Central memory CD8-positive, alpha-beta T cell (primary cell): ENCODE data around the gene MACROD2.

Experiments
- ATAC-seq: fragments of 150-1000 bp; cut with Tn5 transposase; replicated peaks from 2 replicates; pipeline ENCODE4 v1.10.0; 2022; ENCODE audit warnings: mild to moderate bottlenecking, moderate FRiP score, moderate number of reproducible peaks; ENCODE audit not compliant: poor library complexity, severe bottlenecking; ENCODE audit errors: extremely low read depth
- DNase-seq, 2 donors: peaks; one replicate each; pipeline ENCODE4 v3.0.0; 2021; ENCODE audit warnings: low spot score in 2 of 2
- H3K27ac Mint-ChIP-seq: one replicate; pipeline ENCODE4 v1.8.0; 2022; ENCODE audit warnings: low read depth, mild to moderate bottlenecking, moderate library complexity, mixed read lengths
- H3K27me3 Mint-ChIP-seq: one replicate; pipeline ENCODE4 v1.8.0; 2022; ENCODE audit warnings: mixed read lengths
- H3K36me3 Mint-ChIP-seq: one replicate; pipeline ENCODE4 v1.8.0; 2022; ENCODE audit warnings: mild to moderate bottlenecking, moderate library complexity, mixed read lengths; ENCODE audit not compliant: insufficient read depth
- H3K4me1 Mint-ChIP-seq: one replicate; pipeline ENCODE4 v1.8.0; 2022; ENCODE audit warnings: mixed read lengths
- H3K4me3 Mint-ChIP-seq: one replicate; pipeline ENCODE4 v1.8.0; 2022; ENCODE audit warnings: mild to moderate bottlenecking, moderate library complexity, mixed read lengths
- H3K9me3 Mint-ChIP-seq: one replicate; pipeline ENCODE4 v1.8.0; 2022; ENCODE audit warnings: mixed read lengths

MACROD2 gene

DNA sequence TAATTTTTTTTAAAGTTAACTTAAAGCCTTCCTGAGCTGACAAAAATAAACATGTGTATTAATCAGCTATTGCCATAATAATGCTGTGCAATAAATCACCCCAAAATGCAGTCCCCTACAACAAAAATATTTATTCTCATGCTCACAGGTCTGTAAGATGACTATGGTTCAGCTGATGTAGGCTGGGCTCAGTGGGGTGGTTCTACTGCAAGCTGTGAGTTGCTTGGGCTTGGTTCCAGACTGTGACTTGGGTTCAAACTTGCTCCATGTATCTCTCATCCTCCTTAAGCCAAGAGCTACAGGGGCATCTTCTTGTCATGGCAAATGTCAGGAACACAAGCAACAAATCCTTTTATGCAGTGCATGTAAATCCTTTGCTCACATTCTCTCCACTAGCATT is 1933.6 kb downstream of the MACROD2 start:
- H3K36me3 Mint-ChIP-seq = peaks cover 3% of the 10 kb centered on the region
- no peaks in the 10 kb centered on the region for H3K27me3 Mint-ChIP-seq
- no peaks in the 10 kb centered on the region for H3K4me1 Mint-ChIP-seq
- H3K27ac Mint-ChIP-seq = no peak overlapping the region
- H3K4me3 Mint-ChIP-seq = no peak overlapping the region
- peaks cover 13% of the 10 kb centered on the region for H3K9me3 Mint-ChIP-seq
- no peak for DNase-seq
- ATAC-seq = no peak

DNA sequence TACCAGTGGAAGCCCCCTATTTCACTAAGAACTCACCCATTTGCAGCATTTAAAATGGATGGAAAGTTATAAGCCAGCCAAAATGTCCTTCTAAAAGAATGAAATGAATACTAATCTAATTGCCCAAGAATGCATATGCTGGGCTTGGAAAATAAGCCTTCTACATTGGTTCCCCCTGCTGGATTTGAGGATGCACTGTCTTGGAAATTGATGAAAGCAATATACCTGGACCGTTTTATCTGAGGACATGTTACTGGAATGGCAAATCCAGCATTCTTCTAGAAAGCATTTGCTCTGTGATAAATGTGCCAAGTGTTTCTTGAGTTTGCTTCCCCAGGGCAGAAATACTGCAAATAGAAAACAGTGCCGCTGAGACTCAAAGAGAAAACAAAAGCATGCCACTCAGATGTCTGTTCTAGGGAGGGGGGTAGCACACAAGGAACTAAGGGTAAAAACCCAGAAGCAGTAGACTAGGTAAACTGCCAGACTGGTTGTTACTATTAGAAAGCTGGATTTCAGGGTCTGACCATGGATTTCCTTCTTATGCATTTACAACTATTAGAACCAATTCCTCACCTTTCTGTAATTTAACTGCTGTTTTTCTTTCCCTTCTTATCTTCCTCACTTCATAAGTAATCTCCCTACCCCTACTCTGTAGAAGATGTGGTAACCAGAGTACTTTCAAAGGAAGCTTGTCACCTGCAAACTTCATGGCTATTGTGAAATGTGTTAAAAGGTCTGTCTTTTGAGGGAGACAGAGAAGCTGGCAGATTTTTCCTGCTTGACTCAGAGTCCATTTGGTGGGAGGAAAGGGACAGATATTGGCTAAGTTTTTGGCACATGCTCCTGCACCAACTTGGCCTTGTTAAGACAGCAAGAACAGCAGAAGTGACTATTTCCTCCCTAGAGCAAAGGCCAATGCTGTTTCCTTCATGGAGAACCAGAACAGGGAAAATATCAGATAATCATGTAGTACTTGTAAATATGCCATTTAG is 1935.3 kb downstream of the MACROD2 start:
- no peak overlapping the region for H3K4me3 Mint-ChIP-seq
- ATAC-seq (no peak), DNase-seq (no peak)
- H3K4me1 Mint-ChIP-seq = no peaks in the 10 kb centered on the region
- H3K27ac Mint-ChIP-seq = no peak overlapping the region
- peaks cover 3% of the 10 kb centered on the region for H3K36me3 Mint-ChIP-seq
- H3K9me3 Mint-ChIP-seq = peaks cover 12% of the 10 kb centered on the region
- H3K27me3 Mint-ChIP-seq = no peaks in the 10 kb centered on the region

DNA sequence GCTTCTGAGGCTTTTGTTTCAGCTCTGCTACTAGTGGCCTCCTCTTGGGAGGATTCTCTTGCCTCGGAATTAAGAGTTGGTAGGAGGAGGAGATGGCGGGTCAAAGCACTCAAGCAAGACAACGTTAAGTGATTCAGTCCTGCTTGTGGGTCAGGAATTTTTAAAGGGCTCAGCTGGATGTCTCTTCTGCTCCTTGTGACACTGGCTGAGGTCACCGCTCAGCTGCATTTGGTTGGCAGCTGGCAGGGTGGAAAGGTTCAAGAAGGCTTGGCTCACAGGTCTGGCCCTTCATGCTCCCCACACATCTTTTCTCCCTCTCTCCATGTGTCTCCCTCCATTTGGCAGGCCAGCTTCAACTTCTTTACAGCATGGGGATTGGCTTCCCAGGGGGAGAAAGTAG is 1936.6 kb downstream of the MACROD2 start:
- no peak overlapping the region for H3K27ac Mint-ChIP-seq
- DNase-seq (no peak), ATAC-seq (no peak)
- no peaks in the 10 kb centered on the region for H3K4me1 Mint-ChIP-seq
- H3K36me3 Mint-ChIP-seq = peaks cover 3% of the 10 kb centered on the region
- H3K27me3 Mint-ChIP-seq = no peaks in the 10 kb centered on the region
- H3K9me3 Mint-ChIP-seq = no peaks in the 10 kb centered on the region
- H3K4me3 Mint-ChIP-seq = no peak overlapping the region

DNA sequence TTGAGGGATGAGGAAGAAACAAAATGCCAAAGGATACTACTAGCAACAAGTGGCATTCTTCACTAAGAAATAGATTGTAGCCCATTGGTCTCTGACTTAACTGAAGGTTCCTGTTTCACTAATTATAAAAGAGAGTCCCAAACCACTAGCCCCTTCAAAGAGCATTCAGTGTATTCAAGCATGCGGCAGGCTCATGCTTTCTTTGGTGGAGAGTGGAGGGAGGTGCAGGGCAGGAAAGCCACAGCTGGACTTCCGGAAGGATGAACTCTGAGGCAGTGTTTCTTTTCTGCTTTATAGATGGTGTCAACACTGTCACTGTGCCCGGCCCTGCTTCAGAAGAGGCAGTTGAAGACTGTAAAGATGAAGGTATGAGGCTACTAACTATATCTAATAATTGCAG is 1941.9 kb downstream of the MACROD2 start:
- no peaks in the 10 kb centered on the region for H3K27me3 Mint-ChIP-seq
- H3K4me3 Mint-ChIP-seq = no peak overlapping the region
- peaks cover 13% of the 10 kb centered on the region for H3K9me3 Mint-ChIP-seq
- no peaks in the 10 kb centered on the region for H3K4me1 Mint-ChIP-seq
- no peak for DNase-seq
- ATAC-seq = no peak
- H3K36me3 Mint-ChIP-seq = no peaks in the 10 kb centered on the region
- H3K27ac Mint-ChIP-seq = no peak overlapping the region

DNA sequence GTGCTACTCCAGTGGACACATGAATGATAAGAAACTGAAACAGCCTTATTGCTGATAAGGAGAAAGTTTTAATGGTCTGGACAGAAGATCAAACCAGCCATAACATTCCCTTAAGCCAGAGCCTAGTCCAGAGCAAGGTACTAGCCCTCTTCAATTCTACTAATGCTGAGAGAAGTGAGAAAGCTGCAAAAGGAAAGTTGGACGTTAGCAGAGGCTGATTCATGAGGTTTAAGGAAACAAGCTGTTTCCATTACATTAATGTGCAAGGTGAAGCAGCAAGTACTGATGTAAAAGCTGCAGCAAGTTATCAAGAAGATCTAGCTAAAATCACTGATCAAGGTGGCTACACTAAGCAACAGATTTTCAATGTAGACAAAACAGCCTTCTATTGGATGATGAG is 1943.5 kb downstream of the MACROD2 start:
- ATAC-seq (no peak), DNase-seq (no peak)
- Mint-ChIP-seq H3K4me1 (no peaks in the 10 kb centered on the region), H3K4me3 (no peak overlapping the region), H3K9me3 (peaks cover 13% of the 10 kb centered on the region), H3K36me3 (no peaks in the 10 kb centered on the region), H3K27ac (no peak overlapping the region), H3K27me3 (no peaks in the 10 kb centered on the region)

DNA sequence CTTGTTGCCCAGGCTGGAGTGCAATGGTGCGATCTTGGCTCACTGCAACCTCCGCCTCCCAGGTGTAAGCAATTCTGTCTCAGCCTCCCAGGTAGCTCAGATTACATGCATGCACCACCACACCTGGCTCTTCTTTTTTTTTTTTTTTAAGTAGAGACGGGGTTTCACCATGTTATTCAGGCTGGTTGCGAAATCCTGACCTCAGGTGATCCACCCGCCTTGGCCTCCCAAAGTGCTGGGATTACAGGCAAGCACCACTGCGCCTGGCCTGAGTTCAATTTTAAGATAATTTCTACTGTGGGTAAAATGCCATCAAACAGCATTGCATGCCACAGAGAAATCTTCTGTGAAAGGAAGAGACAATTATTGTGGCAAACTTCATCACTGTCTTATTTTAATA is 1944.8 kb downstream of the MACROD2 start:
- no peak for ATAC-seq
- no peak for DNase-seq
- Mint-ChIP-seq H3K9me3 (peaks cover 13% of the 10 kb centered on the region), H3K27ac (no peak overlapping the region), H3K4me1 (no peaks in the 10 kb centered on the region), H3K36me3 (no peaks in the 10 kb centered on the region), H3K4me3 (no peak overlapping the region), H3K27me3 (no peaks in the 10 kb centered on the region)

DNA sequence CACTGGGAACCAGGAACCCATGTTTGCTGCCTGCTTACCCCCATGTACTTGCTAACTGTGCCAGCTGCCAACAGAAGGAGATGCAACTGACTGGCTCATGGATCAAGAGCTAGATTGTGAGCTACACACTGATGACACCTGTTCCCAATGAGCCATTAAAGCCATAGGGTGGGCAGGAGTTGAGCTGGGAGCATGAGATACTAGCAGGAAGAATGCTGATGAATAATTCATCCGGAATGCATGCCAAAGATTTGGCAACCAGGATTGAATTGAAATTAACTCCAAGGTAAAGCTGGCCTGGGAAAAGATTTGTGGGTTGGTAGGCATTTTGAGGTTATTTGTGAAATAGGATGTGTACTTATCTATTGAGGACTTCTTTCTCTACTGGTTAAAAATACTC is 1946.8 kb downstream of the MACROD2 start:
- DNase-seq (no peak), ATAC-seq (no peak)
- H3K27ac Mint-ChIP-seq = no peak overlapping the region
- no peaks in the 10 kb centered on the region for H3K36me3 Mint-ChIP-seq
- H3K4me1 Mint-ChIP-seq = no peaks in the 10 kb centered on the region
- H3K4me3 Mint-ChIP-seq = no peak overlapping the region
- peaks cover 13% of the 10 kb centered on the region for H3K9me3 Mint-ChIP-seq
- H3K27me3 Mint-ChIP-seq = no peaks in the 10 kb centered on the region

DNA sequence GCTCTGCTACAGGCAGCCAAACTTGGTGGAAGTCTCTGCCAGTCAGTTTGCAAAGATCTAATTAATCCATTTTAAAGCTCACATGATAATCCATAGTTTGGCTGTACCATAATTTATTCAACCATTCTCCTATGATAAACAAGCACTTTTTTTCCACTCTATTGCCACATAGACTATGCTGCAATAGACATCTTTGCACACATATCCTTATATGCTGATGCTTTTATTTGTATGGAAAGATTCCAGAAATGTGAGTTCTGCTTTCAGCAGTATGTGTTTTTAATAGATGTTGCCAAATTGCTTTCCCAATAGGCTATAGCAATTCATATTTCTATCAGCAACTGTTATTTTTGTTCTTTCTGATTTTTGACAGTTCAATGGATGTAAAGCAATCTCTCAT is 1950.0 kb downstream of the MACROD2 start:
- no peak overlapping the region for H3K27ac Mint-ChIP-seq
- H3K4me3 Mint-ChIP-seq = no peak overlapping the region
- no peaks in the 10 kb centered on the region for H3K27me3 Mint-ChIP-seq
- no peaks in the 10 kb centered on the region for H3K36me3 Mint-ChIP-seq
- no peaks in the 10 kb centered on the region for H3K4me1 Mint-ChIP-seq
- H3K9me3 Mint-ChIP-seq = no peaks in the 10 kb centered on the region
- no peak for DNase-seq
- no peak for ATAC-seq

DNA sequence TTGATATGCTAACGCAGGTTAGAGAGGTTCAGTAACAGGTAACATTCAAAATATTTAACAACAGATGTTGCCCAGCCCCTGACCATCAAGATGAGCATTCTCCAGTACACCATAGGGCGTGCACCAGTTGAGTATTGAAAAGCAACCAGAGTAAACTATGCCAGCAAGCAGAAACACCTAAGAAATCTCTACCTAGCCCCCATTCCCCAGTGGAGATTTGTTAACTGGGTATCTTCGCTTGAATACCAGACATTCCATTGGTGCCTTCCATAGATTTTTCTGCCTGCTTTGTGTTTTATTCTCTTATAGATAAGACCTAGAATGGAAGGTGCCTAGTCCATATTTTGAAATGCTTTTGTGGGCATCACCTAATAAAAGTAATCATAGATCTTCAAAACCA is 1954.1 kb downstream of the MACROD2 start:
- no peaks in the 10 kb centered on the region for H3K27me3 Mint-ChIP-seq
- DNase-seq = no peak
- no peak overlapping the region for H3K4me3 Mint-ChIP-seq

DNA sequence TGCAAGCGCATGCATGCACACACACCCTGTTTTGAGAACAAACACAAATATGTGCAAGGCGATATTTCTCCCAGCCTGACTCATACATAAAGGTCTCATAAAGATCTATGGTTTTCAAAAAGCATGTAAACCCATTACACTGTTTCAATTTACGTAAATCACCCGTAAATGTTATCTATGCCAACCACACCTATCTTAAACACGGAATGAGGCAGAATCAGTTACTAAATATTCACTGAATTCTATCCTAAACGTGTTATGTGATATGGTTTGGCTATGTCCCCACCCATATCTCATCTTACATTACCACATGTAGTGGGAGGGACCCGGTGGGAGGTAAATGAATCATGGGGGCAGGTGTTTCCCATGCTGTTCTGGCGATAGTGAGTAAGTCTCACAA is 1956.3 kb downstream of the MACROD2 start:
- no peaks in the 10 kb centered on the region for H3K36me3 Mint-ChIP-seq
- no peak for ATAC-seq
- peaks cover 12% of the 10 kb centered on the region for H3K9me3 Mint-ChIP-seq
- no peak for DNase-seq
- H3K27ac Mint-ChIP-seq = no peak overlapping the region
- no peak overlapping the region for H3K4me3 Mint-ChIP-seq
- no peaks in the 10 kb centered on the region for H3K4me1 Mint-ChIP-seq
- H3K27me3 Mint-ChIP-seq = no peaks in the 10 kb centered on the region

More for the DNA sequence above, 1954.1 kb downstream of the MACROD2 start:
- ATAC-seq = no peak
- H3K36me3 Mint-ChIP-seq = no peaks in the 10 kb centered on the region
- H3K9me3 Mint-ChIP-seq = peaks cover 10% of the 10 kb centered on the region
- H3K4me1 Mint-ChIP-seq = no peaks in the 10 kb centered on the region
- no peak overlapping the region for H3K27ac Mint-ChIP-seq

DNA sequence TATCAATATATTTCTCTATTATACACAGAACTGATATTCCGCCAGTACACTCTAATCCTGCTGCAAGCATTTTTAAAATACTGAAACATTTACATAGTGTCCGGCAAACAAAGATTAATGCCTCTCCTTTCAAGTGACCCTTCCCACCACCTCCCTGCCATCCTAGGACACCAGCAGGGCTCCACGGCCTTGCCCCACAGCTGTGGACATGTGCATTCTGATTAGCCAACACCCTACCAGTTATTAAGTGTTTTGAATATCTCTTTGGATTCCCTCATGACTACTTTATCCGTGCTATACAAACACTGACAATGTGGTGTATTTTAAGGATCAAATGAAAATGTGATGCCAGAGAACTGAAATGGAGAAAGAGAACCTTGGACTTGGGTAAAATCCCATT is 1962.8 kb downstream of the MACROD2 start:
- no peak for DNase-seq
- Mint-ChIP-seq H3K27ac (no peak overlapping the region), H3K36me3 (no peaks in the 10 kb centered on the region), H3K4me1 (no peaks in the 10 kb centered on the region), H3K9me3 (peaks cover 13% of the 10 kb centered on the region), H3K4me3 (no peak overlapping the region), H3K27me3 (no peaks in the 10 kb centered on the region)
- ATAC-seq = no peak

DNA sequence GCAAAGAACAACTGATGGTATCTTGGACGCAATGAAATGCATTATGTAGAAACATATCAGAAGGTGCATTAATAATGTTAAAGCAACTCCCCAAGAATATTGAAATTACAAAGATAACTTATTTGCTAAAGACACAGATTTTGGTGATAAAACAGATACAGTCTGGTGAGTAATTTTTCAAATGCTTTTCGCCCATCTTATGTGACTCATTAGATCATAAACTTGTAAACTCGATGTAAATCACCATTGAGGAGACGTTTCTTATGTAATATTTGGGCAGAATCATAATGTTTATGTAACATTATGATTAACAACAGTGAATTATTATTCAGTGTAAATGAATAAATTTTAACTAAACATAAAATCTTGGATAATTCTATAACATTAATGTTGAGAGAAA is 1969.8 kb downstream of the MACROD2 start:
- H3K36me3 Mint-ChIP-seq = no peaks in the 10 kb centered on the region
- DNase-seq (no peak), ATAC-seq (no peak)
- no peaks in the 10 kb centered on the region for H3K27me3 Mint-ChIP-seq
- H3K4me1 Mint-ChIP-seq = no peaks in the 10 kb centered on the region
- no peak overlapping the region for H3K27ac Mint-ChIP-seq
- H3K4me3 Mint-ChIP-seq = no peak overlapping the region
- H3K9me3 Mint-ChIP-seq = peaks cover 4% of the 10 kb centered on the region

DNA sequence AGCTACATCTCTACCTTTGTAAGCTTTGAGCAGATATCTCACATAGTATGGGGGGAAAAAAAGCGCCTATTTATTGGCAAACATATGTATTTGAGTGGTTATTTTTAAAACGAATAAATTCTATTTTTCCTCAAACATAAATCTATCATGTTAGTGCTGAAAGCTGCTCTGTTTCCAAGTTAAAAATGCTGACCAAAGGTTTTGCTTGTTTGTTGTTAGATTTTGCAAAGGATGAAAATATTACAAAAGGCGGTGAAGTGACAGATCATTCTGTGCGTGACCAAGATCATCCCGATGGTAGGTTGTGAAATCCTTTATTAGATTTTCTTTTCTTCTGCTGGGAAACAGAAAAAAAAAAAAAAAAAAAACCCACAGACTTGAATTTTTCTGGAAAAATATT is 1972.0 kb downstream of the MACROD2 start:
- no peak for ATAC-seq
- no peak for DNase-seq
- H3K4me3 Mint-ChIP-seq = no peak overlapping the region
- H3K4me1 Mint-ChIP-seq = no peaks in the 10 kb centered on the region
- H3K9me3 Mint-ChIP-seq = peaks cover 11% of the 10 kb centered on the region
- H3K36me3 Mint-ChIP-seq = no peaks in the 10 kb centered on the region
- no peak overlapping the region for H3K27ac Mint-ChIP-seq
- no peaks in the 10 kb centered on the region for H3K27me3 Mint-ChIP-seq
